MCF 10A (cell line): ENCODE measurements around the gene ENC1. TPM values are rescaled to one million over a fixed set of nuclear protein-coding genes. Genes with fewer than 3 reads are reported as not detected.

ENCODE experiments used
- BruUV-seq: library from RNA; stranded (reverse); fragments of 400-500 nt; replicated peaks from 2 replicates; lab custom pipeline; 2021; lab: Mats Ljungman, UMichigan
- CTCF ChIA-PET: fragments of 300-600 bp; sonication (Branson Sonifier 250); formaldehyde crosslinking; extraction: SDS; loops from one replicate; lab custom pipeline; 2021; ENCODE audit warnings: antibody characterized with exemption, inconsistent platforms; lab: Yijun Ruan, JAX
- POLR2A ChIA-PET: fragments of 300-600, 350-650 bp; sonication (Branson Sonifier 250); formaldehyde crosslinking; extraction: SDS; loops from one replicate; lab custom pipeline; 2020; ENCODE audit warnings: antibody characterized with exemption, inconsistent platforms; lab: Yijun Ruan, JAX
- DNase-seq: peaks from one replicate; pipeline ENCODE4 v3.0.0-alpha.2; 2018; ENCODE audit not compliant: unreplicated experiment
- H3K27ac Mint-ChIP-seq: one replicate; pipeline ENCODE4 v1.8.0; 2022; ENCODE audit warnings: mild to moderate bottlenecking, low read depth, mixed read lengths; ENCODE audit not compliant: unreplicated experiment
- H3K27me3 Mint-ChIP-seq: one replicate; pipeline ENCODE4 v1.8.0; 2022; ENCODE audit warnings: mixed read lengths; ENCODE audit not compliant: insufficient read depth, unreplicated experiment
- H3K36me3 Mint-ChIP-seq: one replicate; pipeline ENCODE4 v1.8.0; 2022; ENCODE audit warnings: mild to moderate bottlenecking, moderate library complexity, mixed read lengths; ENCODE audit not compliant: insufficient read depth, unreplicated experiment
- H3K4me1 Mint-ChIP-seq: one replicate; pipeline ENCODE4 v1.8.0; 2022; ENCODE audit warnings: mixed read lengths; ENCODE audit not compliant: insufficient read depth, unreplicated experiment
- H3K4me3 Mint-ChIP-seq: one replicate; pipeline ENCODE4 v1.8.0; 2022; ENCODE audit warnings: mild to moderate bottlenecking, moderate library complexity, mixed read lengths; ENCODE audit not compliant: unreplicated experiment
- H3K9me3 Mint-ChIP-seq: one replicate; pipeline ENCODE4 v1.8.0; 2022; ENCODE audit warnings: mixed read lengths; ENCODE audit not compliant: unreplicated experiment
- intact Hi-C: fragments of 100-400 bp; cut with micrococcal nuclease; formaldehyde crosslinking; loops from 2 replicates; pipeline ENCODE4 v1.14.1; 2022
- total RNA-seq: library from RNA; stranded (reverse); gene quantifications from 2 replicates; pipeline ENCODE4 v1.2.3, GENCODE V29; 2022
- TF ChIP-seq, protein P1 (sequence below): fragments of 200-600 bp; IDR thresholded peaks from one replicate; pipeline ENCODE4 v1.8.0; 2022; ENCODE audit warnings: antibody characterized with exemption, mild to moderate bottlenecking; ENCODE audit not compliant: unreplicated experiment

The ENC1 gene
- total RNA-seq, 1 experiment from 2014 or later = 12.9 TPM

GRCh38 chr5:74587890-74588289 is 52.6 kb downstream of the ENC1 start:
- Mint-ChIP-seq H3K9me3 (no peaks in the 10 kb centered on the region), H3K27ac (no peak overlapping the region), H3K36me3 (no peaks in the 10 kb centered on the region), H3K4me3 (no peak overlapping the region), H3K4me1 (no peaks in the 10 kb centered on the region), H3K27me3 (no peaks in the 10 kb centered on the region)
- no peak for DNase-seq
- TF ChIP-seq, protein P1, sequence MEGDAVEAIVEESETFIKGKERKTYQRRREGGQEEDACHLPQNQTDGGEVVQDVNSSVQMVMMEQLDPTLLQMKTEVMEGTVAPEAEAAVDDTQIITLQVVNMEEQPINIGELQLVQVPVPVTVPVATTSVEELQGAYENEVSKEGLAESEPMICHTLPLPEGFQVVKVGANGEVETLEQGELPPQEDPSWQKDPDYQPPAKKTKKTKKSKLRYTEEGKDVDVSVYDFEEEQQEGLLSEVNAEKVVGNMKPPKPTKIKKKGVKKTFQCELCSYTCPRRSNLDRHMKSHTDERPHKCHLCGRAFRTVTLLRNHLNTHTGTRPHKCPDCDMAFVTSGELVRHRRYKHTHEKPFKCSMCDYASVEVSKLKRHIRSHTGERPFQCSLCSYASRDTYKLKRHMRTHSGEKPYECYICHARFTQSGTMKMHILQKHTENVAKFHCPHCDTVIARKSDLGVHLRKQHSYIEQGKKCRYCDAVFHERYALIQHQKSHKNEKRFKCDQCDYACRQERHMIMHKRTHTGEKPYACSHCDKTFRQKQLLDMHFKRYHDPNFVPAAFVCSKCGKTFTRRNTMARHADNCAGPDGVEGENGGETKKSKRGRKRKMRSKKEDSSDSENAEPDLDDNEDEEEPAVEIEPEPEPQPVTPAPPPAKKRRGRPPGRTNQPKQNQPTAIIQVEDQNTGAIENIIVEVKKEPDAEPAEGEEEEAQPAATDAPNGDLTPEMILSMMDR = no peak
- ChIA-PET CTCF (interaction anchor here (0.7 kb wide), 1 partner anchor 145 kb away, joined by 3 read pairs; no protein-coding TSS in a partner anchor), POLR2A (interaction anchor here (0.7 to 0.9 kb wide), 2 partner anchors 51 to 120 kb away, joined by 3 read pairs; no protein-coding TSS in a partner anchor)
- no TSS peak for BruUV-seq
- intact Hi-C loops = no loop called here

- Mint-ChIP-seq H3K4me3 (no peak overlapping the region), H3K9me3 (no peaks in the 10 kb centered on the region), H3K36me3 (no peaks in the 10 kb centered on the region), H3K27me3 (no peaks in the 10 kb centered on the region), H3K4me1 (no peaks in the 10 kb centered on the region), H3K27ac (no peak overlapping the region)
- CTCF ChIA-PET = no interaction called here
- no TSS peak for BruUV-seq
- no peak for DNase-seq
- POLR2A ChIA-PET = interaction anchor here (0.9 to 2.0 kb wide), 2 partner anchors 12 to 51 kb away, joined by 3 to 6 read pairs; no protein-coding TSS in a partner anchor
- intact Hi-C loops = no loop called here
- TF ChIP-seq, protein P1 = no peak
These were observed 53.2 kb downstream of the ENC1 start for GRCh38 chr5:74587300-74587699.

DNA sequence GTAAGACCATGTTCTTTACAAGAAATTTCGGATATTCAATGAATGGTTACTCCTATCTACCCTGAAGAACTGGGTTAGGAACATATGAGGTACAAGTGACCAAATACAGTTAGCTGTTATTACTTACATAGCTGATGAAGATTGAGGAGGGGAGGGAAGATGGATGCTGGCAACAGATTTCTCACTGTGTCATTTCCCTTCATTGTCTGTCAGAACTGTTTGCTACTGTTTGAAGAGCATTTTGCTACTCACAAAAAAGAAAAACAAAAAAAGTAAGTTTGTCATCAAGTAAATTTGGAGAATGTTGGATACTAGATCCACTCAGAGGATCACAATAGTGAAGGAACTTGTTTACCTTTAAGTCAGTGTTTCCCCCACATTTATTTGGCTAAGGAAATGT is 53.7 kb downstream of the ENC1 start:
- Mint-ChIP-seq H3K4me3 (no peak overlapping the region), H3K4me1 (no peaks in the 10 kb centered on the region), H3K36me3 (no peaks in the 10 kb centered on the region), H3K27me3 (no peaks in the 10 kb centered on the region), H3K27ac (no peak overlapping the region), H3K9me3 (no peaks in the 10 kb centered on the region)
- CTCF ChIA-PET = no interaction called here
- TF ChIP-seq, protein P1 = no peak
- POLR2A ChIA-PET = interaction anchor here (0.9 to 2.0 kb wide), 2 partner anchors 11 to 52 kb away, joined by 3 to 6 read pairs; no protein-coding TSS in a partner anchor
- BruUV-seq = no TSS peak
- intact Hi-C loops = no loop called here
- DNase-seq = no peak

GRCh38 chr5:74582853-74583252 is 57.7 kb downstream of the ENC1 start:
- no peak for DNase-seq
- ChIA-PET POLR2A (interaction anchor here (0.6 kb wide), 1 partner anchor 12 kb away, joined by 3 read pairs; no protein-coding TSS in a partner anchor), CTCF (no interaction called here)
- no peak overlapping the region for H3K27ac Mint-ChIP-seq
- no peaks in the 10 kb centered on the region for H3K4me1 Mint-ChIP-seq
- TF ChIP-seq, protein P1 = no peak
- no peaks in the 10 kb centered on the region for H3K9me3 Mint-ChIP-seq
- intact Hi-C loops = no loop called here
- H3K27me3 Mint-ChIP-seq = no peaks in the 10 kb centered on the region
- H3K4me3 Mint-ChIP-seq = no peak overlapping the region
- no TSS peak for BruUV-seq
- H3K36me3 Mint-ChIP-seq = no peaks in the 10 kb centered on the region
